Endothelial cell of umbilical vein (primary cell): Measurements from ENCODE around the gene RIMS4. TPM values are rescaled to one million over a fixed set of nuclear protein-coding genes. Genes with fewer than 3 reads are reported as not detected.

Experiments
- BruUV-seq: library from RNA; stranded (reverse); fragments of 400-500 nt; replicated peaks from 2 replicates; lab custom pipeline; 2021; lab: Mats Ljungman, UMichigan
- CTCF ChIA-PET: fragments of 300-600, 350-600 bp; sonication (Branson Sonifier 250); formaldehyde crosslinking; loops from one replicate; lab custom pipeline; 2021; ENCODE audit warnings: antibody characterized with exemption, inconsistent platforms; lab: Charles Lee
- POLR2A ChIA-PET: fragments of 300-600, 350-600 bp; sonication (Branson Sonifier 250); formaldehyde crosslinking; loops from one replicate; lab custom pipeline; 2021; ENCODE audit warnings: antibody characterized with exemption, inconsistent platforms; lab: Charles Lee
- DNase-seq: peaks from one replicate; pipeline ENCODE4 v3.0.0-alpha.2; 2011; ENCODE audit warnings: low read depth, low spot score
- FAIRE-seq: peaks from 2 replicates; lab custom pipeline; 2011; peaks lifted over from hg19 to GRCh38; lab: Jason Lieb, UNC
- H2AFZ ChIP-seq: 2 replicates; pipeline ENCODE4 v1.6.0; 2012; ENCODE audit warnings: low read depth, low read length, control low read depth, inconsistent platforms
- H3K27ac ChIP-seq: 2 replicates; pipeline ENCODE4 v1.5.1; 2011; ENCODE audit warnings: low read depth, mild to moderate bottlenecking, control low read depth, low read length, moderate library complexity; ENCODE audit not compliant: insufficient read depth
- H3K27me3 ChIP-seq, 2 experiments: 2 replicates each; pipeline versions ENCODE4 v1.6.0 to v1.6.1; 2011; ENCODE audit warnings: low read length in 2 of 2, mixed read lengths in 1 of 2; ENCODE audit not compliant: control insufficient read depth in 2 of 2, insufficient read depth in 2 of 2
- H3K36me3 ChIP-seq, 2 experiments: 2 replicates in 1 of 2; 3 replicates in 1 of 2; pipeline ENCODE4 v1.5.1; 2011; ENCODE audit warnings: low read length in 2 of 2, mild to moderate bottlenecking in 1 of 2, moderate library complexity in 1 of 2; ENCODE audit not compliant: control insufficient read depth in 2 of 2, insufficient read depth in 2 of 2; ENCODE audit errors: extremely low read depth in 1 of 2
- H3K4me1 ChIP-seq: 3 replicates; pipeline ENCODE4 v1.5.1; 2011; ENCODE audit warnings: mild to moderate bottlenecking, low read length; ENCODE audit not compliant: control insufficient read depth, insufficient read depth; ENCODE audit errors: extremely low read depth
- H3K4me2 ChIP-seq: 2 replicates; pipeline ENCODE4 v1.6.1; 2011; ENCODE audit warnings: low read length, control low read depth, mixed read lengths; ENCODE audit not compliant: insufficient read depth
- H3K4me3 ChIP-seq, 3 experiments: fragments of 200-600 bp in 1 of 3; sonication (generic), shearing (Covaris generic) in 1 of 3; replicated peaks in 1 of 3; 2 replicates each; pipeline ENCODE4 v1.5.1; 2011 to 2016; ENCODE audit warnings: control low read depth in 3 of 3, low read length in 3 of 3, mild to moderate bottlenecking in 2 of 3, inconsistent platforms in 1 of 3, low read depth in 1 of 3, moderate library complexity in 1 of 3; ENCODE audit not compliant: insufficient read depth in 1 of 3
- H3K79me2 ChIP-seq: 2 replicates; pipeline ENCODE4 v1.6.0; 2012; ENCODE audit warnings: low read length, inconsistent platforms; ENCODE audit not compliant: control insufficient read depth, insufficient read depth
- H3K9ac ChIP-seq: replicated peaks from 2 replicates; pipeline ENCODE3; 2011; ENCODE audit warnings: low read length, control low read depth; ENCODE audit not compliant: insufficient read depth; ENCODE audit errors: extremely low read depth
- H3K9me1 ChIP-seq: replicated peaks from 3 replicates; pipeline ENCODE4 v1.6.0; 2011; ENCODE audit warnings: mild to moderate bottlenecking, low read length; ENCODE audit not compliant: control insufficient read depth, insufficient read depth; ENCODE audit errors: extremely low read depth
- H3K9me3 ChIP-seq: replicated peaks from 2 replicates; pipeline ENCODE4 v1.5.1; 2012; ENCODE audit warnings: low read length, inconsistent platforms; ENCODE audit not compliant: control insufficient read depth, insufficient read depth
- H4K20me1 ChIP-seq: replicated peaks from 2 replicates; pipeline ENCODE3; 2011; ENCODE audit warnings: mild to moderate bottlenecking, low read length; ENCODE audit not compliant: control insufficient read depth, insufficient read depth; ENCODE audit errors: extremely low read depth
- EZH2 ChIP-seq: IDR thresholded peaks from 2 replicates; pipeline ENCODE4 v1.6.1; 2012; ENCODE audit warnings: borderline replicate concordance, low read depth, mild to moderate bottlenecking, moderate library complexity, low read length, inconsistent platforms; ENCODE audit not compliant: severe bottlenecking
- FOS ChIP-seq: IDR thresholded peaks from 2 replicates; pipeline ENCODE4 v1.6.1; 2011; ENCODE audit warnings: mild to moderate bottlenecking, low read length, moderate library complexity, borderline replicate concordance; ENCODE audit not compliant: insufficient read depth
- GATA2 ChIP-seq: IDR thresholded peaks from 2 replicates; pipeline ENCODE4 v1.7.0; 2011; ENCODE audit warnings: low read depth, mild to moderate bottlenecking, moderate library complexity, mixed read lengths, low read length; ENCODE audit not compliant: insufficient read length, insufficient read depth
- JUN ChIP-seq: IDR thresholded peaks from 2 replicates; pipeline ENCODE4 v1.6.1; 2011; ENCODE audit warnings: borderline replicate concordance, low read depth; ENCODE audit not compliant: insufficient read length, insufficient read depth
- MYC ChIP-seq: IDR thresholded peaks from one replicate; pipeline ENCODE4 v1.6.1; 2011; ENCODE audit warnings: mild to moderate bottlenecking, low read depth, low read length
- POLR2A ChIP-seq: IDR thresholded peaks from 2 replicates; pipeline ENCODE4 v1.6.1; 2012; ENCODE audit warnings: low read depth, mild to moderate bottlenecking, control low read depth, low read length
- POLR2AphosphoS5 ChIP-seq: IDR thresholded peaks from 2 replicates; pipeline ENCODE4 v1.6.1; 2012; ENCODE audit warnings: low read depth, mild to moderate bottlenecking, control low read depth, low read length, moderate library complexity; ENCODE audit not compliant: insufficient read depth
- dilution Hi-C: fragments of 300-500 bp; cut with MboI; formaldehyde crosslinking; loops from one replicate; pipeline ENCODE4 v1.15.0; 2019; ENCODE audit warnings: low sequenced_read_pairs; ENCODE audit not compliant: extremely low pct_ligation_motif_present
- intact Hi-C: fragments of 100-400 bp; cut with micrococcal nuclease; formaldehyde crosslinking; loops from one replicate; pipeline ENCODE4 v1.10.0; 2022
- polyA plus RNA-seq, 4 experiments: library from polyadenylated mRNA; depleted of rRNA in 3 of 4; stranded (reverse) in 3 of 4; unstranded in 1 of 4; fragments of >200 nt; gene quantifications; 2 replicates each; pipeline versions ENCODE4 v1.2.1 to v1.2.3, GENCODE V29; 2011 to 2012; ENCODE audit warnings: missing spikeins in 1 of 4
- total RNA-seq: library from RNA; stranded (reverse); gene quantifications from 2 replicates; pipeline ENCODE4 v1.2.3, GENCODE V29; 2021
- TF ChIP-seq, protein P1 (sequence below): IDR thresholded peaks from 2 replicates; pipeline ENCODE4 v1.6.1; 2011; ENCODE audit not compliant: insufficient read depth, insufficient read length
- TF ChIP-seq, protein P2 (sequence below), 2 donors: IDR thresholded peaks; 1 replicate in 1 of 2; 2 replicates in 1 of 2; pipeline ENCODE4 v1.5.1; 2011; ENCODE audit warnings: low read length in 2 of 2, mild to moderate bottlenecking in 2 of 2, moderate library complexity in 2 of 2, control low read depth in 1 of 2, inconsistent platforms in 1 of 2, low read depth in 1 of 2; ENCODE audit not compliant: insufficient read depth in 1 of 2; ENCODE audit errors: extremely low read depth in 1 of 2

The RIMS4 gene
- total and polyA plus RNA-seq, 2 donors (not counting 3 experiments of a cell fraction or from before 2014, with no cell fraction given), result not detected

DNA sequence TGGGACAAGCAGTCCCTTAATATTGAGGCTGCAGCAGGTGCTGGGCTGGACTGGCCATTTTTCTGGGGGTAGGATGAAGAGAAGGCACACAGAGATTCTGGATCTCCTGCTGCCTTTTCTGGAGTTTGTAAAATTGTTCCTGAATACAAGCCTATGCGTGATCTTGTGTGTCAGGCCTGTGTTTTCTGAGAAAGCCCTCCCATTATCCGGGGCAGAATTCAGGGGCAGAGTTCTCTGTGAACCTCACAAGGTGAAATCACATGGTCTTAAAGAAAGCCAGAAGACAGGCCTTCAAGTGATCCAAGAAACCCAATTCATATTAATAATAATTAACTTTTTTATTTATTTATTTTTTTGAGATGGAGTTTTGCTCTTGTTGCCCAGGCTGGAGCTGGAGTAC, 82.7 kb downstream of the RIMS4 start:
- no peaks in the 10 kb centered on the region for H3K9me1 ChIP-seq
- H3K9me3 ChIP-seq, result no peaks in the 10 kb centered on the region
- DNase-seq (no peak), FAIRE-seq (no peak)
- no peak overlapping the region for H3K27ac ChIP-seq
- no peaks in the 10 kb centered on the region for H4K20me1 ChIP-seq
- BruUV-seq, result no TSS peak
- ChIA-PET POLR2A (no interaction called here), CTCF (no interaction called here)
- no peaks in the 10 kb centered on the region for H3K27me3 ChIP-seq
- H3K4me1 ChIP-seq, result peaks cover 16% of the 10 kb centered on the region
- intact Hi-C loops, result no loop called here
- H2AFZ ChIP-seq, result no peak overlapping the region
- TF ChIP-seq FOS (no peak), MYC (no peak), EZH2 (no peak), JUN (no peak), POLR2AphosphoS5 (no peak), GATA2 (no peak), POLR2A (no peak)
- TF ChIP-seq, protein P1, sequence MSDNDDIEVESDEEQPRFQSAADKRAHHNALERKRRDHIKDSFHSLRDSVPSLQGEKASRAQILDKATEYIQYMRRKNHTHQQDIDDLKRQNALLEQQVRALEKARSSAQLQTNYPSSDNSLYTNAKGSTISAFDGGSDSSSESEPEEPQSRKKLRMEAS, result no peak
- TF ChIP-seq, protein P2, sequence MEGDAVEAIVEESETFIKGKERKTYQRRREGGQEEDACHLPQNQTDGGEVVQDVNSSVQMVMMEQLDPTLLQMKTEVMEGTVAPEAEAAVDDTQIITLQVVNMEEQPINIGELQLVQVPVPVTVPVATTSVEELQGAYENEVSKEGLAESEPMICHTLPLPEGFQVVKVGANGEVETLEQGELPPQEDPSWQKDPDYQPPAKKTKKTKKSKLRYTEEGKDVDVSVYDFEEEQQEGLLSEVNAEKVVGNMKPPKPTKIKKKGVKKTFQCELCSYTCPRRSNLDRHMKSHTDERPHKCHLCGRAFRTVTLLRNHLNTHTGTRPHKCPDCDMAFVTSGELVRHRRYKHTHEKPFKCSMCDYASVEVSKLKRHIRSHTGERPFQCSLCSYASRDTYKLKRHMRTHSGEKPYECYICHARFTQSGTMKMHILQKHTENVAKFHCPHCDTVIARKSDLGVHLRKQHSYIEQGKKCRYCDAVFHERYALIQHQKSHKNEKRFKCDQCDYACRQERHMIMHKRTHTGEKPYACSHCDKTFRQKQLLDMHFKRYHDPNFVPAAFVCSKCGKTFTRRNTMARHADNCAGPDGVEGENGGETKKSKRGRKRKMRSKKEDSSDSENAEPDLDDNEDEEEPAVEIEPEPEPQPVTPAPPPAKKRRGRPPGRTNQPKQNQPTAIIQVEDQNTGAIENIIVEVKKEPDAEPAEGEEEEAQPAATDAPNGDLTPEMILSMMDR (IDR thresholded peaks at IDR 0.05; ENCODE audit: extremely low read depth in 1 of 2, insufficient read depth in 1 of 2, low read depth in 1 of 2, low read length in 2 of 2), result no peak
- H3K9ac ChIP-seq, result no peak overlapping the region
- no peaks in the 10 kb centered on the region for H3K79me2 ChIP-seq
- H3K4me3 ChIP-seq, result no peak overlapping the region
- dilution Hi-C loops, result no loop called here
- H3K36me3 ChIP-seq, result no peaks in the 10 kb centered on the region
- H3K4me2 ChIP-seq, result no peak overlapping the region
